A673 (cell line): ENCODE results near the gene SPACA5. TPM values are rescaled to one million over a fixed set of nuclear protein-coding genes. Genes with fewer than 3 reads are reported as not detected.

Experiments
- BruUV-seq: library from RNA; stranded (reverse); fragments of 400-500 nt; replicated peaks from 2 replicates; lab custom pipeline; 2021; lab: Mats Ljungman, UMichigan
- CTCF ChIA-PET: fragments of 300-600 bp; sonication (Branson Sonifier 250); formaldehyde crosslinking; loops from one replicate; lab custom pipeline; 2022; ENCODE audit warnings: antibody characterized with exemption; lab: Charles Lee
- POLR2A ChIA-PET: fragments of 300-600 bp; sonication (Branson Sonifier 250); formaldehyde crosslinking; loops from one replicate; lab custom pipeline; 2022; ENCODE audit warnings: antibody characterized with exemption; ENCODE audit not compliant: low non-redundant PET; lab: Charles Lee
- DNase-seq: peaks from one replicate; pipeline ENCODE4 v3.0.0-alpha.2; 2015; ENCODE audit warnings: low spot score
- H3K27ac ChIP-seq: fragments of 200-600 bp; sonication (generic); 2 replicates; pipeline ENCODE4 v1.5.1; 2016; ENCODE audit warnings: mixed run types, low read depth, mild to moderate bottlenecking, mixed read lengths, antibody characterized with exemption, low read length; ENCODE audit not compliant: poor library complexity, severe bottlenecking
- H3K27me3 ChIP-seq: fragments of 200-600 bp; sonication (generic); replicated peaks from 2 replicates; pipeline ENCODE4 v1.6.1; 2017; ENCODE audit warnings: mixed run types, low read depth, mild to moderate bottlenecking, mixed read lengths, antibody characterized with exemption, low read length; ENCODE audit not compliant: insufficient read depth, poor library complexity
- H3K36me3 ChIP-seq: fragments of 200-600 bp; sonication (generic); 2 replicates; pipeline ENCODE4 v1.6.1; 2016; ENCODE audit warnings: mixed run types, mild to moderate bottlenecking, mixed read lengths, antibody characterized with exemption, low read length; ENCODE audit not compliant: insufficient read depth, poor library complexity, severe bottlenecking
- H3K4me1 ChIP-seq: fragments of 200-600 bp; sonication (generic); 2 replicates; pipeline ENCODE4 v1.6.1; 2017; ENCODE audit warnings: mixed run types, mild to moderate bottlenecking, mixed read lengths, antibody characterized with exemption, low read length; ENCODE audit not compliant: insufficient read depth, poor library complexity, severe bottlenecking
- H3K4me3 ChIP-seq: fragments of 200-600 bp; sonication (generic); 2 replicates; pipeline ENCODE4 v1.5.1; 2016; ENCODE audit warnings: low read depth, mixed run types, mild to moderate bottlenecking, mixed read lengths, low read length; ENCODE audit not compliant: poor library complexity, severe bottlenecking
- H3K9me3 ChIP-seq: fragments of 200-600 bp; sonication (generic); 2 replicates; pipeline ENCODE4 v1.6.1; 2016; ENCODE audit warnings: mixed run types, low read depth, mild to moderate bottlenecking, mixed read lengths, antibody characterized with exemption, low read length; ENCODE audit not compliant: poor library complexity, severe bottlenecking
- CTCF ChIP-seq: fragments of 300-800, 200-600 bp; sonication (generic); conservative IDR thresholded peaks from 2 replicates; pipeline ENCODE4 v1.5.1; 2017; ENCODE audit warnings: low read depth, mild to moderate bottlenecking, antibody characterized with exemption, low read length, moderate library complexity, mixed read lengths
- EZH2 ChIP-seq: fragments of 200-600 bp; sonication (generic); IDR thresholded peaks from 2 replicates; pipeline ENCODE4 v1.6.1; 2017; ENCODE audit warnings: borderline replicate concordance, low read depth, mild to moderate bottlenecking, mixed read lengths, antibody characterized with exemption, low read length; ENCODE audit not compliant: poor library complexity, severe bottlenecking
- intact Hi-C: fragments of 100-400 bp; cut with micrococcal nuclease; formaldehyde crosslinking; loops from one replicate; pipeline ENCODE4 v1.10.0; 2022; ENCODE audit not compliant: unreplicated experiment
- total RNA-seq: library from RNA; stranded (reverse); gene quantifications from 2 replicates; pipeline ENCODE4 v1.2.3, GENCODE V29; 2021

Gene SPACA5
- total RNA-seq, 1 experiment from 2014 or later: not detected

GRCh38 chrX:47973235-47973634 lies 33.6 kb upstream of the SPACA5 start:
- ChIA-PET POLR2A (no interaction called here), CTCF (no interaction called here)
- Histone ChIP-seq H3K27me3 (no peaks in the 10 kb centered on the region), H3K4me3 (no peak overlapping the region), H3K27ac (no peak overlapping the region), H3K36me3 (peaks cover 16% of the 10 kb centered on the region), H3K9me3 (peaks cover 58% of the 10 kb centered on the region), H3K4me1 (no peaks in the 10 kb centered on the region)
- no TSS peak for BruUV-seq
- TF ChIP-seq EZH2 (no peak), CTCF (no peak)
- intact Hi-C loops: no loop called here
- DNase-seq: no peak

GRCh38 chrX:47976254-47977151 lies 30.3 kb upstream of the SPACA5 start:
- ChIA-PET POLR2A (no interaction called here), CTCF (no interaction called here)
- no peak for TF ChIP-seq EZH2
- no peak for TF ChIP-seq CTCF
- H3K9me3 ChIP-seq: peaks cover 77% of the 10 kb centered on the region
- no peak for DNase-seq
- intact Hi-C loops: no loop called here
- H3K27me3 ChIP-seq: no peaks in the 10 kb centered on the region
- BruUV-seq: no TSS peak
- no peak overlapping the region for H3K4me3 ChIP-seq
- no peaks in the 10 kb centered on the region for H3K4me1 ChIP-seq
- H3K36me3 ChIP-seq: peaks cover 32% of the 10 kb centered on the region
- no peak overlapping the region for H3K27ac ChIP-seq

- intact Hi-C loops: no loop called here
- no peak overlapping the region for H3K4me3 ChIP-seq
- no peaks in the 10 kb centered on the region for H3K4me1 ChIP-seq
- TF ChIP-seq EZH2 (no peak), CTCF (no peak)
- ChIA-PET CTCF (no interaction called here), POLR2A (no interaction called here)
- H3K27ac ChIP-seq: no peak overlapping the region
- H3K27me3 ChIP-seq: no peaks in the 10 kb centered on the region
- H3K9me3 ChIP-seq: peaks cover 12% of the 10 kb centered on the region
- no peak for DNase-seq
- BruUV-seq: no TSS peak
- peaks cover 12% of the 10 kb centered on the region for H3K36me3 ChIP-seq
These were observed 15.3 kb upstream of the SPACA5 start for GRCh38 chrX:47991263-47992094.
